Liver (tissue), 9 donors: ENCODE measurements around the gene SUPT6H. TPM values are rescaled to one million over a fixed set of nuclear protein-coding genes. Genes with fewer than 3 reads are reported as not detected.

Experiments
- DNase-seq: peaks from one replicate; pipeline ENCODE4 v3.0.0-alpha.2; 2017; ENCODE audit warnings: low spot score
- H3K27ac ChIP-seq, 2 donors: one replicate each; pipeline ENCODE4 v1.7.0; 2013; ENCODE audit warnings: inconsistent platforms in 2 of 2, low read length in 2 of 2, control low read depth in 1 of 2, low read depth in 1 of 2, mild to moderate bottlenecking in 1 of 2
- H3K27me3 ChIP-seq, 4 donors: one replicate each; pipeline versions ENCODE4 v1.6.1 to v1.7.0; 2013; ENCODE audit warnings: low read length in 3 of 4, inconsistent platforms in 1 of 4, mild to moderate bottlenecking in 1 of 4, moderate library complexity in 1 of 4; ENCODE audit not compliant: control insufficient read depth in 4 of 4, insufficient read depth in 4 of 4
- H3K36me3 ChIP-seq, 4 donors: one replicate each; pipeline versions ENCODE4 v1.6.1 to v1.7.0; 2013; ENCODE audit warnings: low read length in 3 of 4, mild to moderate bottlenecking in 3 of 4, low read depth in 1 of 4, moderate library complexity in 1 of 4; ENCODE audit not compliant: control insufficient read depth in 4 of 4, insufficient read depth in 3 of 4
- H3K4me1 ChIP-seq, 4 donors: one replicate each; pipeline versions ENCODE4 v1.6.1 to v1.7.0; 2013; ENCODE audit warnings: low read length in 3 of 4, mild to moderate bottlenecking in 3 of 4, moderate library complexity in 1 of 4; ENCODE audit not compliant: control insufficient read depth in 4 of 4, insufficient read depth in 4 of 4
- H3K4me3 ChIP-seq, 3 donors: one replicate each; pipeline versions ENCODE4 v1.6.1 to v1.7.0; 2013; ENCODE audit warnings: low read length in 3 of 3, control low read depth in 1 of 3, low read depth in 1 of 3, mild to moderate bottlenecking in 1 of 3
- H3K9ac ChIP-seq, 2 donors: one replicate each; pipeline ENCODE4 v1.7.0; 2013; ENCODE audit warnings: low read length in 2 of 2, mild to moderate bottlenecking in 2 of 2, moderate library complexity in 2 of 2, control low read depth in 1 of 2, low read depth in 1 of 2
- H3K9me3 ChIP-seq, 4 donors: one replicate each; pipeline versions ENCODE4 v1.6.1 to v1.7.0; 2013; ENCODE audit warnings: low read length in 3 of 4; ENCODE audit not compliant: control insufficient read depth in 4 of 4
- ATF3 ChIP-seq: IDR thresholded peaks from 2 replicates; pipeline ENCODE4 v1.6.1; 2016; ENCODE audit warnings: antibody characterized with exemption
- CTCF ChIP-seq: fragments of 150-350 bp; IDR thresholded peaks from 2 replicates; pipeline ENCODE4 v1.5.1; 2017; ENCODE audit warnings: improper control_type of control experiment, low read depth, low read length; ENCODE audit not compliant: missing input control
- EGR1 ChIP-seq, 2 donors: IDR thresholded peaks; 2 replicates each; pipeline ENCODE4 v1.6.1; 2016 to 2018; ENCODE audit warnings: antibody characterized with exemption in 2 of 2, low read depth in 2 of 2
- FOXA1 ChIP-seq: IDR thresholded peaks from 2 replicates; pipeline ENCODE4 v1.6.1; 2016; ENCODE audit warnings: antibody characterized with exemption
- FOXA2 ChIP-seq: IDR thresholded peaks from 2 replicates; pipeline ENCODE4 v1.6.1; 2016; ENCODE audit warnings: antibody characterized with exemption
- GABPA ChIP-seq, 2 donors: IDR thresholded peaks in 1 of 2; conservative IDR thresholded peaks in 1 of 2; 2 replicates each; pipeline ENCODE4 v1.6.1; 2016; ENCODE audit warnings: antibody characterized with exemption in 2 of 2, mild to moderate bottlenecking in 1 of 2, moderate library complexity in 1 of 2
- HNF4A ChIP-seq, 2 donors: conservative IDR thresholded peaks; 2 replicates each; pipeline ENCODE4 v1.6.1; 2016; ENCODE audit warnings: antibody characterized with exemption in 2 of 2, mild to moderate bottlenecking in 2 of 2
- HNF4G ChIP-seq: IDR thresholded peaks from 2 replicates; pipeline ENCODE4 v1.6.1; 2016; ENCODE audit warnings: antibody characterized with exemption
- JUND ChIP-seq, 2 donors: IDR thresholded peaks; 2 replicates each; pipeline ENCODE4 v1.6.1; 2016; ENCODE audit warnings: antibody characterized with exemption in 2 of 2
- MAX ChIP-seq: IDR thresholded peaks from 2 replicates; pipeline ENCODE4 v1.6.1; 2016; ENCODE audit warnings: antibody characterized with exemption
- NR2F2 ChIP-seq: IDR thresholded peaks from 2 replicates; pipeline ENCODE4 v1.6.1; 2016; ENCODE audit warnings: antibody characterized with exemption
- RAD21 ChIP-seq, 2 donors: IDR thresholded peaks; 2 replicates each; pipeline ENCODE4 v1.6.1; 2016; ENCODE audit warnings: antibody characterized with exemption in 2 of 2, mild to moderate bottlenecking in 2 of 2
- REST ChIP-seq: IDR thresholded peaks from 2 replicates; pipeline ENCODE4 v1.6.1; 2016; ENCODE audit warnings: antibody characterized with exemption, mild to moderate bottlenecking
- RXRA ChIP-seq, 2 donors: IDR thresholded peaks; 2 replicates each; pipeline ENCODE4 v1.6.1; 2017 to 2018; ENCODE audit warnings: antibody characterized with exemption in 2 of 2, mild to moderate bottlenecking in 1 of 2
- SP1 ChIP-seq: IDR thresholded peaks from 2 replicates; pipeline ENCODE4 v1.6.1; 2018; ENCODE audit warnings: antibody characterized with exemption, mild to moderate bottlenecking
- TAF1 ChIP-seq: conservative IDR thresholded peaks from 2 replicates; pipeline ENCODE4 v1.6.1; 2016; ENCODE audit warnings: antibody characterized with exemption, mild to moderate bottlenecking
- YY1 ChIP-seq: IDR thresholded peaks from 2 replicates; pipeline ENCODE4 v1.6.1; 2016; ENCODE audit warnings: antibody characterized with exemption, mild to moderate bottlenecking
- ZBTB33 ChIP-seq: IDR thresholded peaks from 2 replicates; pipeline ENCODE4 v1.6.1; 2016; ENCODE audit warnings: antibody characterized with exemption
- WGBS: extraction: QIAGEN DNeasy Blood & Tissue Kit; methylation state at CpG from one replicate; pipeline ENCODE4 v1.1.7; 2013; 5-methylcytosine and 5-hydroxymethylcytosine counted together
- polyA plus RNA-seq, 2 donors: library from polyadenylated mRNA; stranded (reverse) in 1 of 2; unstranded in 1 of 2; fragments of 200-250 nt in 1 of 2; fragments of >200 nt in 1 of 2; fragmentation: Nextera tagmentation in 1 of 2; extraction: Ambion mirVana in 1 of 2; gene quantifications; one replicate each; pipeline versions ENCODE4 v1.2.1 to v1.2.3, GENCODE V29; 2013 to 2015
- total RNA-seq, 2 donors: library from RNA; depleted of rRNA; stranded (reverse); fragments of >200 nt; gene quantifications; one replicate each; pipeline ENCODE4 v1.2.3, GENCODE V29; 2014
- donor health status: healthy.
- donor health status: healthy.
- donor health status: healthy.
- donor health status: healthy.
- donor health status: healthy.

Gene SUPT6H
- total and polyA plus RNA-seq, 4 donors, result 10.6 to 59.1 (median 30.3) TPM

GRCh38 chr17:28733346-28733745 is 71.3 kb downstream of the SUPT6H start:
- Histone ChIP-seq H3K27me3 (no peaks in the 10 kb centered on the region), H3K9me3 (no peaks in the 10 kb centered on the region), H3K36me3 (no peaks in the 10 kb centered on the region), H3K27ac (no peak overlapping the region), H3K4me1 (peaks cover 0 to 4% (median 3%) of the 10 kb centered on the region in 4 donors), H3K4me3 (no peak overlapping the region), H3K9ac (no peak overlapping the region)
- TF ChIP-seq RXRA (IDR thresholded peaks at IDR 0.05) (no peak), GABPA (IDR thresholded peaks at IDR 0.05 in 1 of 2, conservative IDR thresholded peaks at IDR 0.05 in 1 of 2) (no peak), YY1 (no peak), FOXA2 (no peak), REST (no peak), JUND (IDR thresholded peaks at IDR 0.05) (no peak), HNF4G (no peak), SP1 (no peak), EGR1 (IDR thresholded peaks at IDR 0.05; ENCODE audit: low read depth in 2 of 2) (no peak), RAD21 (IDR thresholded peaks at IDR 0.05) (no peak), TAF1 (no peak), CTCF (no peak)
- WGBS, result 96% methylated on average over 1 of the region's 1 CpG
- DNase-seq, result no peak

GRCh38 chr17:28734712-28735241 is 72.8 kb downstream of the SUPT6H start:
- H3K36me3 ChIP-seq, result no peaks in the 10 kb centered on the region
- no peak overlapping the region for H3K27ac ChIP-seq
- no peak overlapping the region for H3K9ac ChIP-seq
- no peaks in the 10 kb centered on the region for H3K9me3 ChIP-seq
- 88% methylated on average over 10 of the region's 10 CpGs for WGBS
- DNase-seq, result no peak
- H3K4me3 ChIP-seq, result no peak overlapping the region
- no peaks in the 10 kb centered on the region for H3K27me3 ChIP-seq
- H3K4me1 ChIP-seq, result no peaks in the 10 kb centered on the region
- TF ChIP-seq ZBTB33 (no peak), SP1 (no peak), TAF1 (no peak), ATF3 (no peak), MAX (no peak), FOXA2 (no peak), HNF4A (conservative IDR thresholded peaks at IDR 0.05) (no peak), REST (no peak), JUND (IDR thresholded peaks at IDR 0.05) (no peak), FOXA1 (no peak), EGR1 (IDR thresholded peaks at IDR 0.05; ENCODE audit: low read depth in 2 of 2) (no peak), NR2F2 (no peak), RAD21 (IDR thresholded peaks at IDR 0.05) (no peak), RXRA (IDR thresholded peaks at IDR 0.05) (no peak), CTCF (no peak), YY1 (no peak), HNF4G (no peak)
